Measurements from ENCODE around the gene UIMC1. TPM values are rescaled to one million over a fixed set of nuclear protein-coding genes. Genes with fewer than 3 reads are reported as not detected.

Gene UIMC1
- total and polyA plus RNA-seq, 2 of the 13 experiments (the other 11 are each of a cell fraction or from before 2014, with no cell fraction given) = 18.9 to 32.7 TPM

DNA sequence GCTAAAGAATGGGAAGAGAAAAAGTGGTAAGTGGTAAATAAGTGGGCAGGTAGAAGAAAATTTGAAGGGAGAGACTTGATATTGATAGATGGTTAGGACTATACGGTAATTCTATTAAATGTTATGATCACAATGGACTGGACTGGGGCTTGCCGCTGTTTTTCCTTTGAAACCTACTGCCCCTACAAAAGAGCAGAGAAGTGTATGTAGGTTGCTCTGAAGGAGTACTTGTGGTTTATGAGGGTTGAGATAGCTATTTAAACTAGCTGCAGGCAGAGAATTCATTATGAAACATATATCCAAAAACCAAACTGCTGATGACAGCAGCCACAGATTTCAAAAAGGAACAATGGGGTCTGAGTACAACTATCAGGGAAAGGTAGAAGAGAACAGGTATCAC, 90.7 kb downstream of the UIMC1 start (continued):
- TF ChIP-seq THRA (CRISPR knock-in tag; IDR thresholded peaks at IDR 0.05; ENCODE audit: borderline replicate concordance) (no peak), ZNF749 (CRISPR knock-in tag; IDR thresholded peaks at IDR 0.05; ENCODE audit: borderline replicate concordance) (no peak), MAF1 (CRISPR knock-in tag; IDR thresholded peaks at IDR 0.05; ENCODE audit: borderline replicate concordance) (no peak), U2AF1 (optimal IDR thresholded peaks at IDR 0.05; ENCODE audit: low read depth, low read length) (no peak), SMARCE1 (IDR thresholded peaks at IDR 0.05; ENCODE audit: borderline replicate concordance) (no peak), HMG20B (CRISPR knock-in tag; conservative IDR thresholded peaks at IDR 0.05) (no peak), TMF1 (CRISPR knock-in tag; IDR thresholded peaks at IDR 0.05; ENCODE audit: low read depth) (no peak)
- TF ChIP-seq, protein P1, sequence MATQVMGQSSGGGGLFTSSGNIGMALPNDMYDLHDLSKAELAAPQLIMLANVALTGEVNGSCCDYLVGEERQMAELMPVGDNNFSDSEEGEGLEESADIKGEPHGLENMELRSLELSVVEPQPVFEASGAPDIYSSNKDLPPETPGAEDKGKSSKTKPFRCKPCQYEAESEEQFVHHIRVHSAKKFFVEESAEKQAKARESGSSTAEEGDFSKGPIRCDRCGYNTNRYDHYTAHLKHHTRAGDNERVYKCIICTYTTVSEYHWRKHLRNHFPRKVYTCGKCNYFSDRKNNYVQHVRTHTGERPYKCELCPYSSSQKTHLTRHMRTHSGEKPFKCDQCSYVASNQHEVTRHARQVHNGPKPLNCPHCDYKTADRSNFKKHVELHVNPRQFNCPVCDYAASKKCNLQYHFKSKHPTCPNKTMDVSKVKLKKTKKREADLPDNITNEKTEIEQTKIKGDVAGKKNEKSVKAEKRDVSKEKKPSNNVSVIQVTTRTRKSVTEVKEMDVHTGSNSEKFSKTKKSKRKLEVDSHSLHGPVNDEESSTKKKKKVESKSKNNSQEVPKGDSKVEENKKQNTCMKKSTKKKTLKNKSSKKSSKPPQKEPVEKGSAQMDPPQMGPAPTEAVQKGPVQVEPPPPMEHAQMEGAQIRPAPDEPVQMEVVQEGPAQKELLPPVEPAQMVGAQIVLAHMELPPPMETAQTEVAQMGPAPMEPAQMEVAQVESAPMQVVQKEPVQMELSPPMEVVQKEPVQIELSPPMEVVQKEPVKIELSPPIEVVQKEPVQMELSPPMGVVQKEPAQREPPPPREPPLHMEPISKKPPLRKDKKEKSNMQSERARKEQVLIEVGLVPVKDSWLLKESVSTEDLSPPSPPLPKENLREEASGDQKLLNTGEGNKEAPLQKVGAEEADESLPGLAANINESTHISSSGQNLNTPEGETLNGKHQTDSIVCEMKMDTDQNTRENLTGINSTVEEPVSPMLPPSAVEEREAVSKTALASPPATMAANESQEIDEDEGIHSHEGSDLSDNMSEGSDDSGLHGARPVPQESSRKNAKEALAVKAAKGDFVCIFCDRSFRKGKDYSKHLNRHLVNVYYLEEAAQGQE (IDR thresholded peaks at IDR 0.05; ENCODE audit: borderline replicate concordance in 1 of 2, low read depth in 1 of 2, low read length in 2 of 2) = no peak

GRCh38 chr5:176912115-176912514, 94.5 kb downstream of the UIMC1 start:
- TF ChIP-seq ATF7 (IDR thresholded peaks at IDR 0.05) (no peak), ATF7 (CRISPR knock-in tag; IDR thresholded peaks at IDR 0.05) (no peak), ZSCAN21 (CRISPR knock-in tag; IDR thresholded peaks at IDR 0.05; ENCODE audit: borderline replicate concordance) (no peak)
- H3K4me3 ChIP-seq (replicated peaks in 1 of 3; ENCODE audit: insufficient read depth in 1 of 3, low read depth in 2 of 3, low read length in 3 of 3) = no peak overlapping the region
- peaks cover 11 to 41% of the 10 kb centered on the region in 2 experiments for H3K36me3 ChIP-seq (replicated peaks in 1 of 2; ENCODE audit: control insufficient read depth in 1 of 2, insufficient read depth in 2 of 2, low read length in 2 of 2)
- H3K27me3 ChIP-seq (ENCODE audit: control insufficient read depth in 1 of 2, insufficient read depth in 2 of 2, low read length in 2 of 2) = no peaks in the 10 kb centered on the region
- H4K20me1 ChIP-seq (ENCODE audit: insufficient read depth, low read length) = 0 out of 2 replicates have a peak, but pooled peaks cover 3% of the 10 kb centered on the region
- ATAC-seq (no peak), DNase-seq (ENCODE audit: low spot score) (no peak), FAIRE-seq (no peak)
- ChIA-PET CTCF (ENCODE audit: low intra/inter-chr PET ratio, low total read pairs) (no interaction called here), POLR2A (no interaction called here)
- BruUV-seq (replicated peaks) = no TSS peak
- H3K9me3 ChIP-seq (ENCODE audit: low read length) = no peaks in the 10 kb centered on the region
- H3K4me2 ChIP-seq (ENCODE audit: low read depth, low read length) = no peak overlapping the region
- no peaks in the 10 kb centered on the region for H3K4me1 ChIP-seq (ENCODE audit: insufficient read depth, low read length)
- in situ Hi-C loops (cut with HindIII; ENCODE audit: extremely low pct_ligation_motif_present, low pct_unique_long_range_greater_than_20kb) (no loop called here), intact Hi-C loops (cut with micrococcal nuclease; ENCODE audit: unreplicated experiment) (no loop called here)
- H2AFZ ChIP-seq (ENCODE audit: low read length) = no peak overlapping the region
- H3K27ac ChIP-seq (ENCODE audit: extremely low read length, insufficient read depth, low read length) = no peak overlapping the region
- no peak overlapping the region for H3K9ac ChIP-seq (ENCODE audit: insufficient read depth, low read depth, low read length)
- 82% methylated on average over 2 of the region's 2 CpGs for WGBS (ENCODE audit: low lambda C conversion rate)
- H3K79me2 ChIP-seq (ENCODE audit: insufficient read depth, low read length) = no peaks in the 10 kb centered on the region
